Endodermal cell (in vitro differentiated cells): ENCODE measurements around the gene TRIM41. TPM values are rescaled to one million over a fixed set of nuclear protein-coding genes. Genes with fewer than 3 reads are reported as not detected.
"Not testable (repeated sequence)": the region's sequence is repeated elsewhere in the genome, so short reads cannot be mapped to it uniquely, and the experiment has no call there.

Source experiments
- DNase-seq: peaks from one replicate; pipeline ENCODE4 v3.0.0-alpha.2; 2017
- H3K27ac ChIP-seq: 2 replicates; pipeline ENCODE4 v1.5.1; 2013; ENCODE audit warnings: mild to moderate bottlenecking, low read depth, low read length, moderate library complexity
- H3K27me3 ChIP-seq: 2 replicates; pipeline ENCODE4 v1.6.1; 2013; ENCODE audit warnings: mild to moderate bottlenecking, low read length, moderate library complexity; ENCODE audit not compliant: insufficient read depth, control insufficient read depth, poor library complexity, severe bottlenecking
- H3K36me3 ChIP-seq: 2 replicates; pipeline ENCODE4 v1.7.0; 2013; ENCODE audit warnings: mild to moderate bottlenecking, low read length, moderate library complexity; ENCODE audit not compliant: control insufficient read depth, insufficient read depth
- H3K4me1 ChIP-seq: one replicate; pipeline ENCODE4 v1.7.0; 2013; ENCODE audit warnings: low read length; ENCODE audit not compliant: control insufficient read depth, insufficient read depth
- H3K4me3 ChIP-seq: 2 replicates; pipeline ENCODE4 v1.5.1; 2013; ENCODE audit warnings: mild to moderate bottlenecking, low read length, moderate library complexity
- H3K9ac ChIP-seq: 2 replicates; pipeline ENCODE4 v1.6.1; 2013; ENCODE audit warnings: mild to moderate bottlenecking, low read length, moderate library complexity; ENCODE audit not compliant: poor library complexity, severe bottlenecking; ENCODE audit errors: extremely low read depth
- H3K9me3 ChIP-seq: 2 replicates; pipeline ENCODE4 v1.6.1; 2013; ENCODE audit warnings: mild to moderate bottlenecking, low read length, moderate library complexity; ENCODE audit not compliant: control insufficient read depth
- H3K27ac Mint-ChIP-seq: 2 replicates; pipeline ENCODE4 v1.8.0; 2020; ENCODE audit warnings: mixed read lengths
- H3K27me3 Mint-ChIP-seq: 2 replicates; pipeline ENCODE4 v1.8.0; 2021; ENCODE audit warnings: mild to moderate bottlenecking, mixed read lengths; ENCODE audit not compliant: insufficient read depth
- H3K36me3 Mint-ChIP-seq: 2 replicates; pipeline ENCODE4 v1.8.0; 2020; ENCODE audit warnings: low read depth, mixed read lengths
- H3K4me1 Mint-ChIP-seq: 2 replicates; pipeline ENCODE4 v1.8.0; 2020; ENCODE audit warnings: mixed read lengths
- H3K4me3 Mint-ChIP-seq: 2 replicates; pipeline ENCODE4 v1.8.0; 2020; ENCODE audit warnings: mild to moderate bottlenecking, moderate library complexity, mixed read lengths
- H3K9me3 Mint-ChIP-seq: 2 replicates; pipeline ENCODE4 v1.8.0; 2020; ENCODE audit warnings: mild to moderate bottlenecking, mixed read lengths
- WGBS, 2 experiments: methylation state at CpG; one replicate each; pipeline versions ENCODE4 v1.1.5 to v1.1.7; 2013; ENCODE audit warnings: missing lambda C conversion rate in 2 of 2, mixed read lengths in 1 of 2; ENCODE audit not compliant: insufficient coverage in 1 of 2, insufficient read length in 1 of 2; 5-methylcytosine and 5-hydroxymethylcytosine counted together
- microRNA-seq: library from miRNA; unstranded; fragments of <30 nt; microRNA quantifications from one replicate; pipeline ENCODE4 v1.2.0, GENCODE V29; 2020; ENCODE audit warnings: borderline microRNAs expressed
- total RNA-seq, 2 donors: library from RNA; stranded (reverse); fragmentation: NEBNext Ultra II Directional in 1 of 2; extraction: Animal tissue kit (Norgen Biotek cat#: 25700) in 1 of 2; gene quantifications; 2 replicates in 1 of 2; 3 replicates in 1 of 2; pipeline ENCODE4 v1.2.1, GENCODE V29; 2021
- TF ChIP-seq, protein P1 (sequence below): fragments of 200-600 bp; sonication (generic); conservative IDR thresholded peaks from 2 replicates; pipeline ENCODE4 v1.5.0; 2021; ENCODE audit warnings: antibody characterized with exemption, mild to moderate bottlenecking

TRIM41 gene
- total RNA-seq, 2 donors from 2014 or later: 37.5 to 41.7 TPM

DNA sequence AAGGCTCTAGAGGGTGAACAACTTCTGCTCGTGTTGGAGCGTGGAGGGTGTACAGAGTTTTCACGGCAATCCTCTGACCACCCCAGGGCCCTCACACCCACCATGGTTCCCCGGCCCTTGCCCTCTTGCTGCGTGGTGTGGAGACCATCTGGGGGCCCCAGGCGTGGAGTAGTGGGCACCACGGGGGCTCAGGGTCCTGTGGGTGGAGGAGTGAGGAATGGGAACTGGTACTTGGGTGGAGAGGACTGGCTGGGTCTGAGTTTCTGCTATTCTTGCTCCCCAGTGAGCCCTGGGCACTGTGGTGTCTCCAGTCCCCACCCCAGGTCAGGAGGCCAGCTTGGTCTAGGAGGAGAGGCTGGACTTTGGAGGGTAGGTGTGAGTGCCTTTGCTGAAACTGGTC is 59.8 kb downstream of the TRIM41 start:
- no peak overlapping the region for H3K27ac Mint-ChIP-seq
- H3K9me3 ChIP-seq: no peaks in the 10 kb centered on the region
- peaks cover 4% of the 10 kb centered on the region for H3K4me1 ChIP-seq
- WGBS, 2 experiments: 96% methylated on average over 7 of the region's 7 CpGs; no CpG with 5 or more reads in 1 of the 2 experiments
- H3K9ac ChIP-seq: no peak overlapping the region
- no peak overlapping the region for H3K4me3 Mint-ChIP-seq
- no peaks in the 10 kb centered on the region for H3K27me3 ChIP-seq
- no peak overlapping the region for H3K27ac ChIP-seq
- peaks cover 17% of the 10 kb centered on the region for H3K36me3 ChIP-seq
- H3K27me3 Mint-ChIP-seq: peaks cover 3% of the 10 kb centered on the region
- DNase-seq: no peak
- H3K4me1 Mint-ChIP-seq: peaks cover 12% of the 10 kb centered on the region
- no peaks in the 10 kb centered on the region for H3K9me3 Mint-ChIP-seq
- TF ChIP-seq, protein P1, sequence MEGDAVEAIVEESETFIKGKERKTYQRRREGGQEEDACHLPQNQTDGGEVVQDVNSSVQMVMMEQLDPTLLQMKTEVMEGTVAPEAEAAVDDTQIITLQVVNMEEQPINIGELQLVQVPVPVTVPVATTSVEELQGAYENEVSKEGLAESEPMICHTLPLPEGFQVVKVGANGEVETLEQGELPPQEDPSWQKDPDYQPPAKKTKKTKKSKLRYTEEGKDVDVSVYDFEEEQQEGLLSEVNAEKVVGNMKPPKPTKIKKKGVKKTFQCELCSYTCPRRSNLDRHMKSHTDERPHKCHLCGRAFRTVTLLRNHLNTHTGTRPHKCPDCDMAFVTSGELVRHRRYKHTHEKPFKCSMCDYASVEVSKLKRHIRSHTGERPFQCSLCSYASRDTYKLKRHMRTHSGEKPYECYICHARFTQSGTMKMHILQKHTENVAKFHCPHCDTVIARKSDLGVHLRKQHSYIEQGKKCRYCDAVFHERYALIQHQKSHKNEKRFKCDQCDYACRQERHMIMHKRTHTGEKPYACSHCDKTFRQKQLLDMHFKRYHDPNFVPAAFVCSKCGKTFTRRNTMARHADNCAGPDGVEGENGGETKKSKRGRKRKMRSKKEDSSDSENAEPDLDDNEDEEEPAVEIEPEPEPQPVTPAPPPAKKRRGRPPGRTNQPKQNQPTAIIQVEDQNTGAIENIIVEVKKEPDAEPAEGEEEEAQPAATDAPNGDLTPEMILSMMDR: no peak
- no peak overlapping the region for H3K4me3 ChIP-seq
- peaks cover 18% of the 10 kb centered on the region for H3K36me3 Mint-ChIP-seq

DNA sequence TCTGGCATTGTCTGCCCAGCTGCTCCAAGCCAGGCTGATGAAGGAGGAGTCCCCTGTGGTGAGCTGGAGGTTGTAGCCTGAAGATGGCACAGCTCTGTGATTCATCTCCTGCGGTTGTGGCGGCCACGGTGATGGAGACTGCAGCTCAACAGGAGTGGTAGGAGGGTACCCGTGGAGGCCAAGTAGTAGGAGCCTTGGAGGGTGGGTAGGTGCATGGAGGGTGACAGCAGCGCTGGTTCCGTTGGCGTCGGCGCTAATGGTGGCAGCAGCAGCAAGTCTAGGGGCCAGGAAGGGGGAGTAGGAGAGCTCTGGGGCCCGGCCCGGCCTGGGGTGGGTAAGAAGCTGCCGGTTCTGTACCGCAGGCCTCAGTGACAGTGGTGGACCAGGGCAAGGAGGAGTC is 60.3 kb downstream of the TRIM41 start:
- Histone ChIP-seq H3K27ac (no peak overlapping the region), H3K4me1 (peaks cover 4% of the 10 kb centered on the region), H3K9ac (no peak overlapping the region), H3K4me3 (no peak overlapping the region), H3K27me3 (no peaks in the 10 kb centered on the region), H3K36me3 (peaks cover 21% of the 10 kb centered on the region), H3K9me3 (no peaks in the 10 kb centered on the region)
- peaks cover 12% of the 10 kb centered on the region for H3K4me1 Mint-ChIP-seq
- H3K27ac Mint-ChIP-seq: no peak overlapping the region
- DNase-seq: no peak
- peaks cover 19% of the 10 kb centered on the region for H3K36me3 Mint-ChIP-seq
- no peaks in the 10 kb centered on the region for H3K9me3 Mint-ChIP-seq
- WGBS, 2 experiments: 96 to 100% methylated on average over 1 to 13 of the region's 13 CpGs
- TF ChIP-seq, protein P1: no peak
- H3K4me3 Mint-ChIP-seq: no peak overlapping the region
- no peaks in the 10 kb centered on the region for H3K27me3 Mint-ChIP-seq

DNA sequence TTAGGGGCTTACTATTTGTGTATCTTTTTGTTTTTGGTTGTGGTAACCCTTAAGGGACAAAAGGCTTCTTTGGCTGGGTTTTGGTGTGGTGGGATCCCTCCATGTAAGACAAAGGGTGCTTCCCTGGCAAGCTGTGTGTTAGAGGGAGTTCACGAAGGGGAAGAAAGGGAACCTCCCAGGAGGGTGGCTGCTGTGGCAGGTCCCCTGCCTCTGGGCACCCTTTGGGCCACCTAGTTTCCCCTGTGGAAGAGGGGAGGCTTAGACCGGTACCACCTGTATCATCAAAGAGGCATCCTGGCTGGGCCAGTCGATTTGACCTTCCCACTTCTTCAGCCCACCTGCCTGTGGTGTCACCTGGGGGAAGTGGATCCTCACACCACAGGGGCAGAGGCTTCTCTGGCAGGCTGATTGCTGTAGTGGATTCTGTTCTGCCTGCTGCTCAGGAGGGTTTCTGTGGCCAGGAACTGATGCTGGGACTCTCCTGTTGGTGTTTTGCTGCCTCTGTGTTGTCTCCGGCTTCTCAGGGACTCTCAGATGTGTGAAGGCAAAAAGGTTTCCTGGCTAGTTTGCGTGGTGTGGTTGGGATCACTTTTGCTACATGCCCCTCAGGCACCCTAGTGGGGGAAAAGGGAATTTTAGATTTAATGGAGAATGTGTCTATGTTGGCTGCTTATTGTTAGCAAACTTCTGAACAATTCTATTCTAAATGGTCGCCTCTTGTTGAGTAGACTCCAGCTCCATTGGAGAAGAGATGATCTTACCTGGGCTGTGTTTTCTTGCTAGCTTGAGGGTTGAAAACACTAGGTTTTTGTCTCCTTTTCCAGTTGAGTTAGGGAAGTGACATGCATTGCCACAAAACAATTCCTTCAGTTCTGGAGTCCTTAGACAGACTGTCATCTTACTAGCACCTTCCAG is 61.0 kb downstream of the TRIM41 start:
- H3K27ac Mint-ChIP-seq, H3K9me3 Mint-ChIP-seq, H3K27me3 Mint-ChIP-seq, DNase-seq, H3K27ac ChIP-seq, H3K4me3 Mint-ChIP-seq, H3K4me1 ChIP-seq, H3K9me3 ChIP-seq, H3K4me3 ChIP-seq, H3K9ac ChIP-seq, H3K27me3 ChIP-seq: not testable (repeated sequence)
- WGBS, 2 experiments: 67 to 86% methylated on average over 2 to 4 of the region's 6 CpGs
- TF ChIP-seq, protein P1: peak; percentile 53
- H3K4me1 Mint-ChIP-seq: peaks cover 12% of the 10 kb centered on the region
- peaks cover 21% of the 10 kb centered on the region for H3K36me3 ChIP-seq
- H3K36me3 Mint-ChIP-seq: peaks cover 19% of the 10 kb centered on the region

Small RNA genes within 50 kb of the gene (microRNA-seq; reads per million reads assigned to microRNA genes)
- not detected for gene MIR4638

Other genes starting within 250 kb of the TRIM41 start
- not detected for gene BTNL3, start 234.4 kb upstream of the TRIM41 start, total RNA-seq
- not detected for gene BTNL9, start 183.0 kb upstream of the TRIM41 start, total RNA-seq
- gene OR2V1, start 92.1 kb upstream of the TRIM41 start, total RNA-seq: not detected
- gene OR2V2, start 75.7 kb upstream of the TRIM41 start, total RNA-seq: not detected
- not detected for gene TRIM7, start 18.1 kb upstream of the TRIM41 start, total RNA-seq
- gene RACK1, start 20.6 kb downstream of the TRIM41 start, total RNA-seq: 1,000 to 10,000 TPM; 1,942 to 1,975 TPM
- gene TRIM52, start 37.9 kb downstream of the TRIM41 start, total RNA-seq: 1 to 10 TPM; 5.3 to 5.9 TPM
- gene OR4F3, start 144.0 kb downstream of the TRIM41 start, total RNA-seq: not detected